H1 (cell line): ENCODE results near the gene NFASC. TPM values are rescaled to one million over a fixed set of nuclear protein-coding genes. Genes with fewer than 3 reads are reported as not detected.

Experiments
- CTCF ChIA-PET: fragments of 300-600 bp; sonication (Branson Sonifier 250); formaldehyde crosslinking; loops from one replicate; lab custom pipeline; 2021; ENCODE audit not compliant: partially characterized antibody; lab: Charles Lee
- POLR2A ChIA-PET: fragments of 300-600 bp; sonication (Branson Sonifier 250); formaldehyde crosslinking; loops from one replicate; lab custom pipeline; 2021; ENCODE audit warnings: inconsistent platforms; ENCODE audit not compliant: partially characterized antibody; lab: Charles Lee
- DNase-seq, 2 experiments: peaks; one replicate each; pipeline versions ENCODE4 v3.0.0 to v3.0.0-alpha.2; 2010 to 2022; ENCODE audit warnings: low spot score in 2 of 2, low read depth in 1 of 2, mixed read lengths in 1 of 2
- FAIRE-seq: peaks from 2 replicates; lab custom pipeline; 2011; peaks lifted over from hg19 to GRCh38; lab: Jason Lieb, UNC
- H2AFZ ChIP-seq: 2 replicates; pipeline ENCODE4 v1.8.1; 2012; ENCODE audit warnings: low read length, inconsistent platforms
- H2AK5ac ChIP-seq: 2 replicates; pipeline ENCODE4 v1.6.1; 2013; ENCODE audit warnings: low read depth, low read length
- H2BK120ac ChIP-seq: replicated peaks from 2 replicates; pipeline ENCODE3; 2013; ENCODE audit warnings: low read depth, low read length, inconsistent platforms
- H2BK12ac ChIP-seq: 2 replicates; pipeline ENCODE4 v1.6.1; 2013; ENCODE audit warnings: low read depth, low read length
- H2BK15ac ChIP-seq: 2 replicates; pipeline ENCODE4 v1.6.1; 2013; ENCODE audit warnings: low read length
- H2BK20ac ChIP-seq: 2 replicates; pipeline ENCODE4 v1.6.1; 2013; ENCODE audit warnings: low read length
- H2BK5ac ChIP-seq: 2 replicates; pipeline ENCODE4 v1.6.1; 2013; ENCODE audit warnings: low read depth, low read length
- H3K14ac ChIP-seq: 2 replicates; pipeline ENCODE4 v1.6.1; 2013; ENCODE audit warnings: inconsistent platforms; ENCODE audit not compliant: insufficient read length
- H3K18ac ChIP-seq: 2 replicates; pipeline ENCODE4 v1.6.1; 2013; ENCODE audit warnings: low read length; ENCODE audit errors: extremely low read depth
- H3K23ac ChIP-seq: 2 replicates; pipeline ENCODE4 v1.6.1; 2013; ENCODE audit warnings: inconsistent platforms; ENCODE audit not compliant: insufficient read length
- H3K23me2 ChIP-seq: 2 replicates; pipeline ENCODE4 v1.6.1; 2013; ENCODE audit warnings: low read depth, low read length
- H3K27ac ChIP-seq: 2 replicates; pipeline ENCODE4 v1.6.1; 2011; ENCODE audit warnings: low read depth, low read length, inconsistent platforms
- H3K27me3 ChIP-seq, 4 experiments: replicated peaks in 1 of 4; 1 replicate in 1 of 4; 2 replicates in 3 of 4; pipeline versions ENCODE4 v1.6.1 to v1.8.1; 2011 to 2013; ENCODE audit warnings: low read length in 3 of 4, mild to moderate bottlenecking in 3 of 4, inconsistent platforms in 2 of 4, mixed read lengths in 2 of 4, moderate library complexity in 1 of 4; ENCODE audit not compliant: control insufficient read depth in 3 of 4, insufficient read depth in 3 of 4; ENCODE audit errors: extremely low read depth in 1 of 4
- H3K36me3 ChIP-seq, 4 experiments: 2 replicates each; pipeline versions ENCODE4 v1.6.1 to v1.8.1; 2011 to 2013; ENCODE audit warnings: mild to moderate bottlenecking in 4 of 4, low read length in 3 of 4, moderate library complexity in 2 of 4, control low read depth in 1 of 4, inconsistent platforms in 1 of 4; ENCODE audit not compliant: insufficient read depth in 4 of 4, control insufficient read depth in 2 of 4
- H3K4ac ChIP-seq: replicated peaks from 2 replicates; pipeline ENCODE3; 2013; ENCODE audit warnings: low read length, low read depth, mixed read lengths, inconsistent platforms; ENCODE audit not compliant: insufficient read length
- H3K4me1 ChIP-seq, 4 experiments: replicated peaks in 1 of 4; 1 replicate in 1 of 4; 2 replicates in 3 of 4; pipeline versions ENCODE4 v1.6.1 to v1.8.1; 2011 to 2013; ENCODE audit warnings: low read length in 3 of 4, inconsistent platforms in 2 of 4, mixed read lengths in 1 of 4; ENCODE audit not compliant: insufficient read depth in 4 of 4, control insufficient read depth in 3 of 4
- H3K4me2 ChIP-seq, 2 experiments: 2 replicates each; pipeline versions ENCODE4 v1.6.1 to v1.8.1; 2011 to 2013; ENCODE audit warnings: low read depth in 2 of 2, low read length in 2 of 2, control low read depth in 1 of 2, inconsistent platforms in 1 of 2, mild to moderate bottlenecking in 1 of 2; ENCODE audit not compliant: insufficient read depth in 1 of 2
- H3K4me3 ChIP-seq, 4 experiments: fragments of 200-600, 300-600 bp in 1 of 4; sonication (generic), shearing (Covaris generic), sonication (Bioruptor Twin) in 1 of 4; 2 replicates each; pipeline versions ENCODE4 v1.5.1 to v1.8.1; 2011 to 2016; ENCODE audit warnings: low read length in 4 of 4, low read depth in 3 of 4, control low read depth in 2 of 4, inconsistent platforms in 2 of 4, mild to moderate bottlenecking in 2 of 4, mixed read lengths in 1 of 4, moderate library complexity in 1 of 4; ENCODE audit not compliant: insufficient read depth in 2 of 4; ENCODE audit errors: extremely low read depth in 1 of 4
- H3K56ac ChIP-seq: replicated peaks from 2 replicates; pipeline ENCODE3; 2013; ENCODE audit warnings: low read depth, mild to moderate bottlenecking, mixed read lengths, low read length, inconsistent platforms; ENCODE audit not compliant: insufficient read length
- H3K79me1 ChIP-seq: 2 replicates; pipeline ENCODE4 v1.6.1; 2013; ENCODE audit warnings: low read depth, low read length, control low read depth
- H3K79me2 ChIP-seq, 2 experiments: 2 replicates each; pipeline versions ENCODE4 v1.6.1 to v1.8.1; 2012 to 2013; ENCODE audit warnings: low read length in 2 of 2, mild to moderate bottlenecking in 2 of 2, inconsistent platforms in 1 of 2; ENCODE audit not compliant: insufficient read depth in 2 of 2, control insufficient read depth in 1 of 2
- H3K9ac ChIP-seq, 4 experiments: replicated peaks in 1 of 4; 1 replicate in 1 of 4; 2 replicates in 3 of 4; pipeline versions ENCODE4 v1.6.1 to v1.8.1; 2011 to 2013; ENCODE audit warnings: low read depth in 3 of 4, low read length in 3 of 4, control low read depth in 2 of 4, mild to moderate bottlenecking in 2 of 4, moderate library complexity in 2 of 4, inconsistent platforms in 1 of 4; ENCODE audit errors: extremely low read depth in 1 of 4
- H3K9me3 ChIP-seq, 2 experiments: 2 replicates each; pipeline versions ENCODE4 v1.6.1 to v1.8.1; 2012 to 2013; ENCODE audit warnings: mild to moderate bottlenecking in 2 of 2, moderate library complexity in 2 of 2, control low read depth in 1 of 2, inconsistent platforms in 1 of 2, low read depth in 1 of 2, low read length in 1 of 2, mixed read lengths in 1 of 2; ENCODE audit not compliant: insufficient read depth in 2 of 2
- H4K20me1 ChIP-seq, 2 experiments: replicated peaks in 1 of 2; 2 replicates each; pipeline versions ENCODE3 to v1.8.1; 2011 to 2013; ENCODE audit warnings: inconsistent platforms in 2 of 2, low read length in 2 of 2, mild to moderate bottlenecking in 1 of 2; ENCODE audit not compliant: insufficient read depth in 2 of 2, control insufficient read depth in 1 of 2
- H4K5ac ChIP-seq: 2 replicates; pipeline ENCODE4 v1.6.1; 2013; ENCODE audit warnings: low read length, low read depth, mixed read lengths, inconsistent platforms; ENCODE audit not compliant: insufficient read length
- H4K8ac ChIP-seq: 2 replicates; pipeline ENCODE4 v1.8.0; 2013; ENCODE audit warnings: mild to moderate bottlenecking, moderate library complexity, low read length, inconsistent platforms; ENCODE audit not compliant: insufficient read depth; ENCODE audit errors: extremely low read depth
- H4K91ac ChIP-seq: replicated peaks from 2 replicates; pipeline ENCODE3; 2013; ENCODE audit warnings: low read length, mixed read lengths, inconsistent platforms; ENCODE audit not compliant: insufficient read length
- RAD21 ChIP-seq, 2 experiments: IDR thresholded peaks in 1 of 2; conservative IDR thresholded peaks in 1 of 2; 2 replicates each; pipeline ENCODE4 v1.6.1; 2011; ENCODE audit warnings: low read depth in 2 of 2, low read length in 2 of 2, improper control_type of control experiment in 1 of 2, inconsistent platforms in 1 of 2, mild to moderate bottlenecking in 1 of 2, moderate library complexity in 1 of 2
- TEAD4 ChIP-seq: IDR thresholded peaks from 2 replicates; pipeline ENCODE4 v1.6.1; 2012; ENCODE audit warnings: low read depth, low read length, inconsistent platforms, mixed read lengths
- WGBS, 2 experiments: shearing (Covaris generic) in 1 of 2; methylation state at CpG; one replicate each; pipeline versions ENCODE4 v1.1.6 to v1.1.7; 2013 to 2015; ENCODE audit warnings: low lambda C conversion rate in 2 of 2, mixed read lengths in 2 of 2, inconsistent platforms in 1 of 2, low coverage in 1 of 2, missing lambda C conversion rate in 1 of 2; ENCODE audit not compliant: insufficient replicate concordance in 2 of 2, insufficient coverage in 1 of 2, insufficient read length in 1 of 2; ENCODE audit errors: extremely low coverage in 1 of 2, missing lambda C conversion rate in 1 of 2; 5-methylcytosine and 5-hydroxymethylcytosine counted together
- polyA plus RNA-seq, 7 experiments: library from polyadenylated mRNA; depleted of rRNA in 3 of 7; stranded (reverse) in 5 of 7; unstranded in 2 of 7; fragments of >200 nt in 5 of 7; fragments of 200-250 nt in 2 of 7; gene quantifications; 1 replicate in 5 of 7; 2 replicates in 1 of 7; 4 replicates in 1 of 7; pipeline versions ENCODE4 v1.2.1 to v1.2.3, GENCODE V29; 2011 to 2013; ENCODE audit warnings: missing spikeins in 2 of 7, mixed read lengths in 2 of 7
- total RNA-seq: library from RNA; stranded (reverse); fragmentation: NEBNext Ultra II Directional; extraction: Animal tissue kit (Norgen Biotek cat#: 25700); gene quantifications from 2 replicates; pipeline ENCODE4 v1.2.1, GENCODE V29; 2021

Gene NFASC
- total and polyA plus RNA-seq, 2 of the 8 experiments (the other 6 are each of a cell fraction or from before 2014, with no cell fraction given), result 5.0 to 15.2 TPM

DNA sequence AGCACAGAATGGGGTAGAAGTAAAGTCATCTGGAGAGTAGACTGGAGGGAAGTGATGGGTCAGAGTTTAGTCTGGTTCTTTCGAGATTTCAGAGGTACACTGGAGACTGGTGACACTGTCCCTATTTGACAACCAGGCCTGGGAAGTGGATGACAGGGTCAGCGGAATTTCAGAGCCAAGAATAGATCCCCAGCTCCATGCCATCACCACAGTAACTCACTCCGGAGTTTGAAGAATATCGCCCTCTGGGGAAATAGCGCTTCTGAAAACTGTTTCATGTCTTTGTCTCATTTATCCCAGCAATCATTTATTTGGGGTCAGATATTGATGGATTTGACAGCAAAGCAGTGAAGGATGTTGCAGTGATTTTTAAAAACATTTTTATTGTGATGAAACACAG lies 7.6 kb upstream of the NFASC start:
- no peak overlapping the region for H4K8ac ChIP-seq
- H4K20me1 ChIP-seq, result no peaks in the 10 kb centered on the region

More for the DNA sequence above, 7.6 kb upstream of the NFASC start:
- Histone ChIP-seq H2BK5ac (no peak overlapping the region), H3K9me3 (no peaks in the 10 kb centered on the region), H3K4me1 (peaks cover 2 to 5% (median 4%) of the 10 kb centered on the region in 4 experiments; a peak in 5 of 7 replicates), H3K79me2 (no peaks in the 10 kb centered on the region), H2BK15ac (no peak overlapping the region), H3K56ac (no peak overlapping the region), H3K79me1 (no peaks in the 10 kb centered on the region), H2BK12ac (no peak overlapping the region), H3K4me3 (no peak overlapping the region), H3K9ac (no peak overlapping the region), H2BK20ac (no peak overlapping the region), H3K27ac (no peak overlapping the region), H4K5ac (no peak overlapping the region), H2BK120ac (no peak overlapping the region), H3K4ac (no peak overlapping the region), H3K36me3 (no peaks in the 10 kb centered on the region), H3K18ac (no peak overlapping the region), H4K91ac (no peak overlapping the region), H2AK5ac (no peak overlapping the region), H3K14ac (no peak overlapping the region), H2AFZ (no peak overlapping the region), H3K23me2 (no peaks in the 10 kb centered on the region; the same call in 1 of the 2 replicates), H3K27me3 (no peaks in the 10 kb centered on the region), H3K4me2 (no peak overlapping the region), H3K23ac (no peak overlapping the region)
- TF ChIP-seq RAD21 (IDR thresholded peaks at IDR 0.05 in 1 of 2, conservative IDR thresholded peaks at IDR 0.05 in 1 of 2; ENCODE audit: low read depth in 2 of 2, low read length in 2 of 2) (peak in 1 of 2 experiments; percentile 4; a peak in 1 of 4 replicates), TEAD4 (no peak)
- DNase-seq, result no peak
- 74% methylated on average over 5 of the region's 5 CpGs; no CpG with 5 or more reads in 1 of the 2 experiments for WGBS, 2 experiments
- no peak for FAIRE-seq
- CTCF ChIA-PET, result interaction anchor here (0.7 to 1.6 kb wide), 5 partner anchors 9 to 176 kb away, joined by 3 to 8 read pairs (median 4); no protein-coding TSS in a partner anchor
- POLR2A ChIA-PET, result no interaction called here
